ENCODE measurements around the gene PHF19.

Gene PHF19

DNA sequence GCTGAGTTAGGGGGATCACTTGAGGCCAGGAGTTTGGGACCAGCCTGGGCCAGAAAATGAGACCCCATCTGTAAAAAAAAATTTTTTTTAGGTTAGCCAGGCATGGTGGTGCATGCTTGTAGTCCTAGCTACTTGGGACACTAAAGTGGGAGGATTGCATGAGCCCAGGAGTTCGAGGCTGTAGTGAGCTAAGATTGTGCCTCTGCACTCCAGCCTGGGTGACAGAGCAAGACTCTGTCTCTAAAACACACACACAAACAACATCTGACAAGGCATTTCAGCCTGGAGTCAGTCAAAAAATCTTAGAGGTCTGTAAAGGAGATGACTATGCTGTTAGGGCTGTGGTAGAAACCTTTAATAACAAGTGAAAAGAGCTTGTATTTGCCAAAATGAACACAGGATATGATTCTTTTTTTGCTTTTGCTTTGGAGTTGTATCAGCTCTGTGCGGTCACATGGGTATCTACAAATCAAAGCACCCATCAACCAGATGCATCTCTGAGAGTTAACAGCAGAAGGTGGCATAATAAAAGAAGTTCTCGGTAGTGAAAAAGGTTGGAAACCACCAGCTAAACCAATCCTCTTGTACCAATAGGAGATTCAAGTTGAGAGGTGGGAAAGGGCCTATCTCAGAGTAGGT lies 30.6 kb downstream of the PHF19 start:
- no CpG with 5 or more reads among the region's 3 CpGs for WGBS, 2 experiments (ENCODE audit: insufficient coverage in 2 of 2)
- Histone ChIP-seq H3K4me3 (ENCODE audit: extremely low read depth, insufficient read depth, low read length, poor library complexity, severe bottlenecking) (no peak overlapping the region), H3K4me1 (ENCODE audit: control insufficient read depth, insufficient read depth, low read length, poor library complexity, severe bottlenecking) (peaks cover 15% of the 10 kb centered on the region), H3K36me3 (ENCODE audit: control insufficient read depth, insufficient read depth, low read length) (peaks cover 6% of the 10 kb centered on the region), H3K27ac (ENCODE audit: low read depth, low read length, severe bottlenecking) (no peak overlapping the region), H3K9me3 (ENCODE audit: control insufficient read depth, low read length) (no peaks in the 10 kb centered on the region)

DNA sequence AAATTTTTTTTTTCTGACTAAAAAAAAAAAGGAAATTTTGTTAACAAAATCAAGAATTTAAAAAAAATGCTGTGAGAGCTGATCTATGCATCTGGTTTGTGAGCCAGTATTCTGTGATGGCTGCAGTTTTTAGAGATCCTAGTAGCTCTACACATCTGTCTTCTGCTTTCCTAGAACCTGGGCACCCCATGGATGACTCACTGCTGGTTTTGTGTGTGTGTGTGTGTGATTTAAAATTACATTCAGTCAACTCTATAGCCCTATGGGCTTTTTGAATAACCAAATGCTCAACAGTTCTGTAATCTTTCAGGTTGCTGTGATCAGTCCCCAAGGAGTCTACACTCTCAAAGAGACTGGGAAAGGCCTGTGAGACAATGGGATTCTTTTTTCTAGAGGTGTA lies 31.7 kb downstream of the PHF19 start:
- Histone ChIP-seq H3K4me3 (ENCODE audit: extremely low read depth, insufficient read depth, low read length, poor library complexity, severe bottlenecking) (no peak overlapping the region), H3K36me3 (ENCODE audit: control insufficient read depth, insufficient read depth, low read length) (peaks cover 9% of the 10 kb centered on the region), H3K9me3 (ENCODE audit: control insufficient read depth, low read length) (no peaks in the 10 kb centered on the region)

DNA sequence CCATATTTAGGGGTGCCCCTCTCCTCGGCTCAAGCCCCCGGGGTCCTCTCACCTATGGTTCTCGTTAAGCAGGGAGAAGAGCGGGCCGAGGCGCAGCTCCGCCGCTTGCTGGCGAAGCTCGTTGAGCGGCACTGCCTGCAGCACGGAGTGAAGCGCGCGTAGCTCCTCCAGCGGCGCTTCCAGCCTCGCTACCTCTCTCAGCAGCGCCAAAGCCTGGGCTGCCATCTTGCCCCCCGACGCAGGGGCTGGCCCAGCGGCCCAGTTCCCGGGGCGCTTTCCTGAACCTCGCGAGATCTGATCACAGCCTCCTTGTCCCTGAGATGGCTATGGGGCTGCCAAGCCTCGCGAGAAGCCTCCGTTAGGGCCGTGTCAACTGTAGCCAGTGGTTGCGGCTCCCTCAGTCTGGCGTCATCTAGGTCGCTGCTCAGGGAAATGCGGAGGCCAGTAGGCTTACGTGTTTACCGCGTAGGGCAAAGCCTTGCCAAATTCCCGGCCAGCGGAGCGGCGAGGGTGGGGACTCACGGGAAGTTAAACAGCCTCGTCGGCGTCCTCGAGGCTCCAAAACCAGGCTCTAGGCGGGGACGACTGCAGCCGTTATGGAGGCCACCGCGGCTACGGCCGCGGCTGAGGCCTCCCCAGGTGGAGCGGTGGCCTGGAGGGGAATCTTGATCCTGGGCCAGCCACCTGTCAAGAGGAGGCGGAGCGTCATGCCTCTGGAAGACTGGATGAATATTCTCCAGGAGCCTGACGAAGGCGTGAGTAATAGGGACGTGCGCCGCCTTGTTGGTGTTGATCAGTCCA lies 34.1 kb downstream of the PHF19 start, which contains the start of gene PSMD5:
TSS of gene PSMD5 (minus strand) at position 238 of the 801 bp plus-strand sequence. CDS start at position 225, 13 bp downstream.
- Histone ChIP-seq H3K36me3 (ENCODE audit: control insufficient read depth, insufficient read depth, low read length) (peaks cover 16% of the 10 kb centered on the region), H3K4me3 (ENCODE audit: extremely low read depth, insufficient read depth, low read length, poor library complexity, severe bottlenecking) (peak within 1 kb of the TSS; percentile 86), H3K4me1 (ENCODE audit: control insufficient read depth, insufficient read depth, low read length, poor library complexity, severe bottlenecking) (peaks cover 14% of the 10 kb centered on the region), H3K9me3 (ENCODE audit: control insufficient read depth, low read length) (no peaks in the 10 kb centered on the region), H3K27ac (ENCODE audit: low read depth, low read length, severe bottlenecking) (peak within 1 kb of the TSS; percentile 96)
- WGBS, 2 experiments (ENCODE audit: insufficient coverage in 2 of 2), result 5 to 6% methylated on average over 57 to 59 of the region's 62 CpGs

More for the DNA sequence above, 31.7 kb downstream of the PHF19 start:
- Histone ChIP-seq H3K27ac (ENCODE audit: low read depth, low read length, severe bottlenecking) (no peak overlapping the region), H3K4me1 (ENCODE audit: control insufficient read depth, insufficient read depth, low read length, poor library complexity, severe bottlenecking) (peaks cover 12% of the 10 kb centered on the region)

DNA sequence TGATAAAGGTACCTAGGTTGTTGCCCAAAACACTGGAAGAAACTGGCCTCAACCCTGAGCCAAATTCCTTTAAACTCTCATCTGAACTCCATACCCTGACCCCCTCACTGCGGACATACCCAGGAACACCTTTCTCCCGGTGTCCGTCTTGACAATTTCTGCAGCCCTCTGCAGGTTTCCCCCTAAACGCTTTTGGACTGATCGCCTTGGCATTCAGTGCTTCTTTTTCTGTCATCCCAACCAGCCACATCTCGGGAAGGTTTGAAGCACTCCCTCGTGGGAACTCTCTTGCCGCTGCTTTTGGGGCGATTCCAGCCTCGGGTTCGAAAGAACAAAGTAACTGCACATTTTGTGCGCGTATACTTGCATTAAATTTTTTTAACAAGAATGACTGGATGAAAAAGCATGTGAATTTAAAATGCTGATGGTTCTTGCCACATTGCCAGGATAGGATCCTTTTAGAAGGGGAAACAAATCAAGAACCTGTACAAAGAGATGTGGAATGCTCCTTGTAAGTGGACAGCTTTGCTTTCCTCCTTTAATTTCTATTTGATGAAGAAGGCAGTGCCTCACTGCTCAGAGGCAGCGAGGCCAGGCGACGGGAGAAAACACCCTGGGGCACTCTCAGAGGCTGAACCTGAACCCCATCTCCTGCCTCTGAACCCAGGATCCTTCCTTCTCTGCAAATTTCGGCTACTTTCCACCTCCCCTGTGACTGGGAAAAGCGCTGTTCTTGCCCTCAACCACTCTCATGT lies 34.9 kb downstream of the PHF19 start:
- Histone ChIP-seq H3K4me1 (ENCODE audit: control insufficient read depth, insufficient read depth, low read length, poor library complexity, severe bottlenecking) (peaks cover 9% of the 10 kb centered on the region), H3K27ac (ENCODE audit: low read depth, low read length, severe bottlenecking) (peak overlapping the region; percentile 96), H3K9me3 (ENCODE audit: control insufficient read depth, low read length) (no peaks in the 10 kb centered on the region), H3K36me3 (ENCODE audit: control insufficient read depth, insufficient read depth, low read length) (peaks cover 18% of the 10 kb centered on the region), H3K4me3 (ENCODE audit: extremely low read depth, insufficient read depth, low read length, poor library complexity, severe bottlenecking) (peak overlapping the region; percentile 86)
- WGBS, 2 experiments (ENCODE audit: insufficient coverage in 2 of 2), result 19 to 35% methylated on average over 16 to 17 of the region's 18 CpGs

DNA sequence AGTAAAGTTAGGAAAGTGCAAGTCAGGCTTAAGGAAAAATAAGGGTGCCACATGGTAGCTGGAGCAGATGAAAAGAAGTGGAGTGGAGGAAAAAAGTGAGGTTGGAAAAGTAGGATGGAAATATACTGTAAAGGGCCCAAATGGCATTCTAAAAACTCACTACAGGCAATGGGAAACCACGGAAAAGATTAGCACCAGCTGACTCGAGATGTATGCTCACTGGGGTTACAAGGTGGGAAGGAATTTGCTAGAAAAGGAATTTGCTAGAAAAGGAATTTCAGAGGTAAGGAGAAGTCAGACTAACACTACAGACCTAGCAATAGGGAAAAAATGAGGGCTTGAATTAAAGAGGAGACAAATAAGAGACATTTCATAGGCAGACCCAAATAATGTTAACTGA lies 37.8 kb downstream of the PHF19 start:
- H3K4me3 ChIP-seq (ENCODE audit: extremely low read depth, insufficient read depth, low read length, poor library complexity, severe bottlenecking), result no peak overlapping the region
- H3K9me3 ChIP-seq (ENCODE audit: control insufficient read depth, low read length), result no peaks in the 10 kb centered on the region
- H3K27ac ChIP-seq (ENCODE audit: low read depth, low read length, severe bottlenecking), result no peak overlapping the region
- peaks cover 3% of the 10 kb centered on the region for H3K4me1 ChIP-seq (ENCODE audit: control insufficient read depth, insufficient read depth, low read length, poor library complexity, severe bottlenecking)
- peaks cover 30% of the 10 kb centered on the region for H3K36me3 ChIP-seq (ENCODE audit: control insufficient read depth, insufficient read depth, low read length)
- WGBS, 2 experiments (ENCODE audit: insufficient coverage in 2 of 2), result 63 to 100% methylated on average over 1 to 2 of the region's 2 CpGs

DNA sequence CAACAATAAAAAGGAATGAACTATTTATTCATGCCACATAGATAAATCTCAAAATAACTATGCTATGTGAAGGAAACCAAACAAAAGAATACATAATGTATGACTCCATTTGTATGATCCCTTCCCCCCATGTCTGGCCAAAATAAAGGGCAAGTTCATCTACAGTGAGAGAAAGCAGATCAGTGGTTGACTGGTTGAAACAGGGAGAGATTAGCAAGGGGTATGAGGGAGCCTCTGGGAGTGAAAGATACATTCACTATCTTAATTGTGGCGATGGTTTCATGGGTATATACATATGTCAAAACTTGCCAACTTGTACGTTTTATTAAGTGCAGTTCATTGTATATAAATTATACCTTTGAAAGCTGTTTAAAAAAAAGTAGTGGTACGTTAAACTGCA lies 39.1 kb downstream of the PHF19 start:
- Histone ChIP-seq H3K9me3 (ENCODE audit: control insufficient read depth, low read length) (no peaks in the 10 kb centered on the region), H3K4me1 (ENCODE audit: control insufficient read depth, insufficient read depth, low read length, poor library complexity, severe bottlenecking) (peaks cover 3% of the 10 kb centered on the region), H3K27ac (ENCODE audit: low read depth, low read length, severe bottlenecking) (no peak overlapping the region), H3K36me3 (ENCODE audit: control insufficient read depth, insufficient read depth, low read length) (peaks cover 37% of the 10 kb centered on the region), H3K4me3 (ENCODE audit: extremely low read depth, insufficient read depth, low read length, poor library complexity, severe bottlenecking) (no peak overlapping the region)
- 83% methylated on average over 1 of the region's 3 CpGs; no CpG with 5 or more reads in 1 of the 2 experiments for WGBS, 2 experiments (ENCODE audit: insufficient coverage in 2 of 2)

DNA sequence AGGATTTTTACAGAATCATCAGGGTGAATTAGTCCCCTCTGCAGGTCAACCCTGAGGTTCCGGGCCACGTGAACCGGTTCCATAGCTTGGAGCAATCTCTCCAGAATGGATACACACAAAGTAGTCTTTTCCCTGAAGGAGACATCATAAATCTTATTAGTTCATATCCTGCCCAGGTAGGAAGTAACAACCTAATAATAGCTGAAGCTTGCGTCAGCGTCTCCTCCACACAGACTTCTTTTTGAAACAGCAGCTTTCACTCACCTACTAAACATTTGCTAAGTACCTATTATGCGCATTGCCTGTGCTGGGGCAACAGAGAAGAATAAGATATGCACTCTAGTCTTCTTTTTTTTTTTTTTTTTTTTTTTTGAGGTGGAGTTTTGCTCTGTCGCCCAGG lies 43.7 kb downstream of the PHF19 start:
- Histone ChIP-seq H3K27ac (ENCODE audit: low read depth, low read length, severe bottlenecking) (no peak overlapping the region), H3K4me3 (ENCODE audit: extremely low read depth, insufficient read depth, low read length, poor library complexity, severe bottlenecking) (no peak overlapping the region), H3K36me3 (ENCODE audit: control insufficient read depth, insufficient read depth, low read length) (peaks cover 68% of the 10 kb centered on the region), H3K9me3 (ENCODE audit: control insufficient read depth, low read length) (no peaks in the 10 kb centered on the region), H3K4me1 (ENCODE audit: control insufficient read depth, insufficient read depth, low read length, poor library complexity, severe bottlenecking) (no peaks in the 10 kb centered on the region)
- WGBS, 2 experiments (ENCODE audit: insufficient coverage in 2 of 2), result 92 to 97% methylated on average over 3 to 5 of the region's 7 CpGs

DNA sequence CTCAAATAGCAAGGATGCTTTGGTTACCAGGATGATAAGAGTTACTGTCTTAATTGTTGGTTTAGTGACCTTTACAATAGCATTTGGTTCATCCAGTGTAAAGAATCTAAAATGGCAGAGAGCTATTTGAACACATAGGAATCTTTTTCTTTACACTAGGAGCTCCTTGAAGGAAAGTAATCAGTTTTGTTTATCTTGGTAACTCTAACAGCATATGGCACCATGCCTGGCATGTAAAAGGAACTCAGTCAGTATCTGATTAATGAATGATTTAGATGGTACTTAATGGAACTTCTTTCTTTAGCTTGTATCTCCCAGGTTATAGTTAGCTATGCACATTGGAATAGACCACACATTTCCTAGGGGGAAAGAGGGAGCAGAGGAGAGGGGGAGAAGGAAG lies 44.2 kb downstream of the PHF19 start:
- Histone ChIP-seq H3K9me3 (ENCODE audit: control insufficient read depth, low read length) (no peaks in the 10 kb centered on the region), H3K27ac (ENCODE audit: low read depth, low read length, severe bottlenecking) (no peak overlapping the region), H3K4me3 (ENCODE audit: extremely low read depth, insufficient read depth, low read length, poor library complexity, severe bottlenecking) (no peak overlapping the region), H3K4me1 (ENCODE audit: control insufficient read depth, insufficient read depth, low read length, poor library complexity, severe bottlenecking) (no peaks in the 10 kb centered on the region), H3K36me3 (ENCODE audit: control insufficient read depth, insufficient read depth, low read length) (peaks cover 72% of the 10 kb centered on the region)

DNA sequence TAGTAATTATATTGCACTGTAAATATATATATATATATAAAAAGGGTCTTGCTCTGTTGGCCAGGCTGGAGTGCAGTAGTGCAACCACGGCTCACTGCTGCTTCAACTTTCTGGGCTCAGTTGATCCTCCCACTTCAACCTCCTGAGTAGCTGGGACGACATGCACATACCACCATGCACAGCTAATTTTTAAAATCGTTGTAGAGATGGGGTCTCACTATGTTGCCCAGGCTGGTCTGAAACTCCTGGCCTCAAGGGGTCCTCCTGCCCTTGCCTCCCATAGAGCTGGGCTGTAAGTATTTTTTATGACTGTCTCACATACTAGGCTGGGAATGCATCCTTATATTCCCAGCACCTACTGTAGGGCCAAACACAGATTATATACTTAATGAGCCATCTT lies 46.1 kb downstream of the PHF19 start:
- H3K27ac ChIP-seq (ENCODE audit: low read depth, low read length, severe bottlenecking), result no peak overlapping the region
- WGBS, 2 experiments (ENCODE audit: insufficient coverage in 2 of 2), result 67 to 90% methylated on average over 1 to 3 of the region's 3 CpGs
- no peaks in the 10 kb centered on the region for H3K9me3 ChIP-seq (ENCODE audit: control insufficient read depth, low read length)
- peaks cover 80% of the 10 kb centered on the region for H3K36me3 ChIP-seq (ENCODE audit: control insufficient read depth, insufficient read depth, low read length)
- no peaks in the 10 kb centered on the region for H3K4me1 ChIP-seq (ENCODE audit: control insufficient read depth, insufficient read depth, low read length, poor library complexity, severe bottlenecking)
- no peak overlapping the region for H3K4me3 ChIP-seq (ENCODE audit: extremely low read depth, insufficient read depth, low read length, poor library complexity, severe bottlenecking)

DNA sequence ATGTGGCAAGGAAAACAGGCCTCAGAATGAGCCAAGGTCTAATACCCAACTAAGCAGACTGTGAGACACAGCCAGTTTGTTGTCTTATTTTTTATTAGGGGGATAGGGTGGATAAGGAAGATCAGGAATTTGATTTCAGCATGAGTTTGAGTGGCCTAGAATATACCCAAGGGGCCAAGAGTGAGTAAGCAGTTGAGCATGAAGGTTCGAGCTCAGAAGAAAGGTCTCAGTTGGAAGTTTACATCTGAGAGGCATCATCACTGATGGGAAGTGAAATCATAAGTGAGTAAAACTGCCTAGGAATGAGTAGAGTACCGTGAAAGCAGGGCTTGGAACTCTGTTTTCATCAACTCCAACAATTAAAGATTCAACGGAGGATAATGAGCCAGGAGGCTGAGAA lies 46.8 kb downstream of the PHF19 start:
- Histone ChIP-seq H3K36me3 (ENCODE audit: control insufficient read depth, insufficient read depth, low read length) (peaks cover 76% of the 10 kb centered on the region), H3K4me1 (ENCODE audit: control insufficient read depth, insufficient read depth, low read length, poor library complexity, severe bottlenecking) (no peaks in the 10 kb centered on the region), H3K27ac (ENCODE audit: low read depth, low read length, severe bottlenecking) (no peak overlapping the region), H3K4me3 (ENCODE audit: extremely low read depth, insufficient read depth, low read length, poor library complexity, severe bottlenecking) (no peak overlapping the region), H3K9me3 (ENCODE audit: control insufficient read depth, low read length) (no peaks in the 10 kb centered on the region)
- 87 to 88% methylated on average over 1 to 2 of the region's 3 CpGs for WGBS, 2 experiments (ENCODE audit: insufficient coverage in 2 of 2)

Data from mesodermal cell (in vitro differentiated cells).